ENCODE results near the gene PAPSS1. TPM values are rescaled to one million over a fixed set of nuclear protein-coding genes. Genes with fewer than 3 reads are reported as not detected.

PAPSS1 gene
- 57.8 and 80.2 TPM in 2 replicates for total RNA-seq

GRCh38 chr4:107719922-107720722 lies at the start of gene PAPSS1:
PAPSS1 (minus strand) TSS chr4:107720234; CDS start chr4:107720179, 55 bp downstream.

Other genes with a start within 250 kb of the PAPSS1 start
- gene SGMS2, start 104.7 kb upstream of the PAPSS1 start, total RNA-seq = 97.8 and 143 TPM in 2 replicates
- 5.2 and 11.3 TPM in 2 replicates for gene CYP2U1, start 211.3 kb upstream of the PAPSS1 start, total RNA-seq